HG03432 (cell line): ENCODE measurements around the gene FAF1.
A peak's percentile ranks its signal among the peaks of the same experiment; 100 is the strongest.

ENCODE experiments used
- ATAC-seq: cut with Tn5 transposase; IDR thresholded peaks from one replicate; pipeline ENCODE4 v1.9.1; 2021; ENCODE audit warnings: mild to moderate bottlenecking, moderate library complexity; ENCODE audit not compliant: unreplicated experiment

FAF1 gene

GRCh38 chr1:50710099-50710498, 250.0 kb downstream of the FAF1 start:
- no peak for ATAC-seq

GRCh38 chr1:50707824-50708223, 252.2 kb downstream of the FAF1 start:
- no peak for ATAC-seq

GRCh38 chr1:50705699-50706098, 254.4 kb downstream of the FAF1 start:
- no peak for ATAC-seq

- no peak for ATAC-seq
Measured at GRCh38 chr1:50705041-50705440, 255.0 kb downstream of the FAF1 start.

GRCh38 chr1:50704126-50704525, 255.9 kb downstream of the FAF1 start:
- peak; percentile 62 for ATAC-seq

DNA sequence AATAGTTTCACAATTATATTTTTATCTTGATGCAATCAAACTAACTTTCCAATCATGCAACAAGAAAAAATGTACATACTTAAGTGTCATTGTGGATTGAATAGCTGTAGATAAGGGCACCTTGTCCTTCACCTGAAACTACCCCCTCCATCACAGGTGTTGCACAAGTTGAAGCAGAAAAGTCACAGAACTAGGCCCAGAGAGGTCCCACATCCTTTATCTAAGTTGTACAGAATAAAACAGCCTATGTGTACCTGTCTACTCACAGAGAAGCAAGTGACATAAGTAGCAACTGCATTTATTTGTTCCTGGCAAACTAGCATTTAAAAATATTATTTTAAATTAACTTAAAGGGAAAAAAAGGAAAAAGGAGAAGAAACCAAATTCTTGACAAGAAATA, 256.8 kb downstream of the FAF1 start:
- no peak for ATAC-seq

- ATAC-seq, result no peak
Measured at GRCh38 chr1:50702395-50702794, 257.7 kb downstream of the FAF1 start.

DNA sequence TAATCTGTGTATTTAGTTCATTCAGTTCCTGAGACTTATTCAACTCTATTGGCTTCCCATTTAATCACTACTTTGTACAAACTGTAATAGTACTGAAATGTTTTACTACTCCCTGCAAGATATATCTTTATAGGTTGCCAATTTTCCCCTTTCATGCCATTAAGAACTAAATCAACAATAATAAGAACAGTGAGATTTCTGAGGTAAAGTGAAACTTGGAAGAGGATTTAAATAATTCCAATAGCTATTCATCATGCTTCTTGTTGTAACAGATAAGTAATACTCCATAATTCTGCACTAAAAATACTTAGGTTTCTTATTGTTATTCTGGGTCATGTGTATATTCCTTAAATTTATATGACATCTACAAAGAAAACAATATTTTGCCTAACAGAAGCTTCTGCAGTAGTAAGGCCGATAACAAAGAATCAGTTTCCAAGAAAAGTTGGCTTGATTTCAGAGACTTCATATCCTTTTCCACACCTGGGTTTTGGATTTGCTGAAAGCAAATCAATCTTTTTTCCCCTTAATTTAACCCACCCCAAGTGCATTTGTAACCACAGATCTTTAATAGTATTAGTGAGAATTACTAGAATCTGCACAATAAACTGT, 258.3 kb downstream of the FAF1 start:
- no peak for ATAC-seq

GRCh38 chr1:50700621-50701020, 259.4 kb downstream of the FAF1 start:
- no peak for ATAC-seq

- ATAC-seq, result no peak
Measured at GRCh38 chr1:50700214-50700613, 259.9 kb downstream of the FAF1 start.

GRCh38 chr1:50699795-50700194, 260.3 kb downstream of the FAF1 start:
- no peak for ATAC-seq

DNA sequence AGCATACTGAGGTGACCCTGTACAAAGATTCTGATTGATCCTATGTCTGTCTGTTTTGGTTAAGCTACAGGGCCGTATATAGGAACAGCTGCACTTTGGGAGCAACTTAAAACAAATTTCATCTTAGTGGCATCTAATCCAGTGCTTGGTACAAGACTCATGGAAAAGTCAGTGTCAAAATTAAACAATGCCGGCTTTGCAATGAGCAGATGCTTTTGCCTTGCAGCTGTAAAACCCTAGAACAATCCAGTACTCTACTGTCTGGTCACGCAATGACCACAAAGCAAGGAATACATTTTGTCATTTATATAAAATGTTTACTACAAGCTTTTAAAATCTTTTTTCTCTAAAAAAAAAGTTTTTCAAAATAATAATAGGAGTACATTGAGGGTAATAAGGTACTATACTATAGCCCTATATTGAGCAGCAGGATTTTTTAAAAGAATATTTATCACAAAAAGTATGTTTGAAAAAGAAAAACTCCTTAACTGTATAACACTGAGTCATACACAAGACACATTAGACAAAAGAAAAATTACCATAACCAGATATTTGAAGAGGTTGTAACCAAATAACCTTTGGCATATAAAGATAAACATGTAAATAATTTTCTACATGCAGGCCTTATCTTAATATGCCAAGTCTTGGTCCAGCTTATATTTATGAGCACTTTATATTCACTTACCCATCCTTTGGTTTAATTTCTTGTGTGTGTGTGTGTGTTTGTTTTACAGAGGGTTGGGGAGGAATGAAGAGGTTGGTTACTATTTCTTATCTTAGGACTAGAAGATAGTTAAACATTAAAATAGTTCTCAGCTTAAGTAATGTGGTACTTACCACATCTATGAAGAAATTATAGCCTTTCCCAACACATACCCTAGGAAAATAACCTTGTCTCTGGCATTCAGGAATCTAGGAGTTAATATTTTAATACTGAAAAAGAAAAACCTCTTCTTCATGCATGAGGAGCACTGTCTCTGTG, 262.3 kb downstream of the FAF1 start:
- no peak for ATAC-seq

DNA sequence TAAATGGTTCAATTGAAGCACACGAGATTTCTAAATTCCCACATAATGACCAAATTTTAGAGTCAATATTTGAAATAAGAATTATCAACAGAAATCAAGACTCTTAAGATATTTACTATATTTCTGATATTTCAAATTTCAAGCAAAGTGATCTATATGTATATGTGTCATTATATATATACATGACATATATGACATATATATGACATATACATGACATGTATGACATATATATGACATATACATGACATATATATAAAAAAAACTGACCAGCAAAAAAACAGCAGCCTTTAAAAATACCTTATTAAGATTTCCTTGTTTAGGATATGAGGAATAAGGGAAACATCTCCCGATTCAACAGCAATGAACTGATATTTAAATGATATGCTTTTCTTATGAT, 266.2 kb downstream of the FAF1 start:
- ATAC-seq, result no peak

- ATAC-seq, result no peak
Measured at GRCh38 chr1:50684185-50684584, 275.9 kb downstream of the FAF1 start.

- ATAC-seq, result no peak
Measured at GRCh38 chr1:50681931-50682330, 278.1 kb downstream of the FAF1 start.

- ATAC-seq, result no peak
Measured at GRCh38 chr1:50667710-50668356, 292.2 kb downstream of the FAF1 start.

DNA sequence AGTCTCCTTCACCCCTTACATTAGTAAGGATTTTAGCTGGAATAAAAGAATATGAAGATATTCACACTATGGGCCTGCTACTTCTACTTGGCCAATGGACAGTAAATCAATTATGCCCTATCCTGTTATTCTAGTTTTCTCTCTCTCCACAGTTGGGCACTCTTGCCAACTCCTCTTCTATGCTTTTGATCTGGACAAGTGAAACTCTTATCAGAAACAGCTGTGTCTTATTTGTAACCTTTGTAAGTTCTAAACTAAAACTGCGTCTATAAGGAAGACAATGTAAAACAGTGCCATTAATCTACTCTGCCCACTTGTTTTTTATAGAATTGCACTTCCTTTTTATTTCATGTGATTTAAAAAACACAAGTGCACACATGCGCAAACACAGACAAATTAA, 292.8 kb downstream of the FAF1 start:
- no peak for ATAC-seq

DNA sequence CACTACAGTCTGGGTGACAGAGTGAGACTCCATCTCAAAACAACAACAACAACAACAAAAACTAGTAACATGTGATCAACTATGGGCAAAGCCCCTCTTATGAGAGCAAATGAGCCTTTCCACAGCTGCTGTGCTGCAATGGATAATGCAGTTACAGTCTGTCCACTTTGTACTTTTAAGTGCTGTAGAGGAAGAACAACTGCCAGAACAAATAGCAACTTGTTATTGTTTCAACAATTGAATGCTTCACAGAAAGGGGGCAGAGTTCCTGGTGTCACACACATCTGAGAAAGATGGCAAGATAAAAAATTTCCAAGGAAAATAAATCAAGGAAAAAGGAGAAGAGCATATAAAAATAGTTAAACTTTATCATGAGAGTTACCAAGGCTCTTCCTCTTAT, 293.2 kb downstream of the FAF1 start:
- no peak for ATAC-seq

DNA sequence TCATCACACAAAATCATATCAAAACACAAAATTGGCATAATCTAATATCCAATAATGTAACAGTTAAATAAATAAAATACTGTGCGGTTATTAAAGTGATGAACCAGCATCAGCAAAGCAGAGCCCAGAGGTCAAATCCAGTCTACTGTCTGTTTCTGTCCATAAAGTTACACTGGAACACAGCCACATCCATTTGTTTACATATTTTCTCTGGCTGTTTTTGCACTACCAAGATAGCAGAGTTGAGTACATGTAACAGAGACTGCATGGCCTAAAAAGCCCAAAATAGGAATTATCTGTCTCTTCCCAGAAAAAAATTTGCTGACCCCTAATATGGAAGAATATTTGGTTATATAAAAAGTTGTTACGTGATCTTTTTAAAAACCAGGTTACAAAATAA, 294.7 kb downstream of the FAF1 start:
- no peak for ATAC-seq

- no peak for ATAC-seq
Measured at GRCh38 chr1:50661626-50662025, 298.4 kb downstream of the FAF1 start.

GRCh38 chr1:50659107-50659662, 300.9 kb downstream of the FAF1 start:
- no peak for ATAC-seq
